ENCODE results near the gene LSM14A. TPM values are rescaled to one million over a fixed set of nuclear protein-coding genes. Genes with fewer than 3 reads are reported as not detected.

The LSM14A gene
- total and polyA plus RNA-seq, 2 of the 8 experiments (the other 6 are each of a cell fraction or from before 2014, with no cell fraction given): 117 to 195 TPM

- ChIA-PET POLR2A (ENCODE audit: partially characterized antibody) (interaction anchor here (0.7 to 2.2 kb wide), 3 partner anchors 11 to 354 kb away, joined by 3 to 4 read pairs (median 3); partner anchors contain the start of gene WTIP), CTCF (ENCODE audit: partially characterized antibody) (interaction anchor here (0.5 to 2.1 kb wide), 4 partner anchors 18 to 975 kb away, joined by 3 to 10 read pairs (median 4); no protein-coding TSS in a partner anchor)
- no peak for FAIRE-seq
- DNase-seq (ENCODE audit: low read depth in 1 of 2, low spot score in 2 of 2): no peak
- Histone ChIP-seq H3K79me1 (ENCODE audit: low read depth, low read length) (no peaks in the 10 kb centered on the region), H2BK20ac (ENCODE audit: low read length) (no peak overlapping the region), H3K14ac (ENCODE audit: insufficient read length) (no peak overlapping the region), H2AFZ (ENCODE audit: low read length) (no peak overlapping the region), H3K23ac (ENCODE audit: insufficient read length) (no peak overlapping the region), H3K4me2 (ENCODE audit: insufficient read depth in 1 of 2, low read depth in 2 of 2, low read length in 2 of 2) (no peak overlapping the region), H3K27me3 (replicated peaks in 1 of 4; ENCODE audit: control insufficient read depth in 3 of 4, extremely low read depth in 1 of 4, insufficient read depth in 3 of 4, low read length in 3 of 4) (no peaks in the 10 kb centered on the region), H3K27ac (ENCODE audit: low read depth, low read length) (no peak overlapping the region), H2BK5ac (ENCODE audit: low read depth, low read length) (no peak overlapping the region), H3K36me3 (ENCODE audit: control insufficient read depth in 2 of 4, insufficient read depth in 4 of 4, low read length in 3 of 4) (no peaks in the 10 kb centered on the region), H2AK5ac (ENCODE audit: low read depth, low read length) (no peak overlapping the region), H3K9me3 (ENCODE audit: insufficient read depth in 2 of 2, low read depth in 1 of 2, low read length in 1 of 2) (no peaks in the 10 kb centered on the region), H2BK15ac (ENCODE audit: low read length) (no peak overlapping the region), H4K5ac (ENCODE audit: insufficient read length, low read depth, low read length) (no peak overlapping the region), H3K18ac (ENCODE audit: extremely low read depth, low read length) (no peak overlapping the region), H2BK12ac (ENCODE audit: low read depth, low read length) (no peak overlapping the region), H4K20me1 (replicated peaks in 1 of 2; ENCODE audit: control insufficient read depth in 1 of 2, insufficient read depth in 2 of 2, low read length in 2 of 2) (no peaks in the 10 kb centered on the region), H3K23me2 (ENCODE audit: low read depth, low read length) (no peaks in the 10 kb centered on the region; the same call in 1 of the 2 replicates), H3K4me3 (ENCODE audit: extremely low read depth in 1 of 4, insufficient read depth in 2 of 4, low read depth in 3 of 4, low read length in 4 of 4) (no peak overlapping the region), H2BK120ac (replicated peaks; ENCODE audit: low read depth, low read length) (no peak overlapping the region), H3K79me2 (ENCODE audit: control insufficient read depth in 1 of 2, insufficient read depth in 2 of 2, low read length in 2 of 2) (no peaks in the 10 kb centered on the region), H3K9ac (replicated peaks in 1 of 4; ENCODE audit: extremely low read depth in 1 of 4, low read depth in 3 of 4, low read length in 3 of 4) (no peak overlapping the region), H3K4ac (replicated peaks; ENCODE audit: insufficient read length, low read depth, low read length) (no peak overlapping the region), H4K91ac (replicated peaks; ENCODE audit: insufficient read length, low read length) (no peak overlapping the region), H4K8ac (ENCODE audit: extremely low read depth, insufficient read depth, low read length) (no peak overlapping the region), H3K4me1 (replicated peaks in 1 of 4; ENCODE audit: control insufficient read depth in 3 of 4, insufficient read depth in 4 of 4, low read length in 3 of 4) (no peaks in the 10 kb centered on the region; a peak in 1 of 7 replicates), H3K56ac (replicated peaks; ENCODE audit: insufficient read length, low read depth, low read length) (no peak overlapping the region)
- TF ChIP-seq CHD2 (IDR thresholded peaks at IDR 0.05; ENCODE audit: low read length) (no peak), JUND (IDR thresholded peaks at IDR 0.05; ENCODE audit: low read length) (peak; percentile 37; the same call in 1 of the 2 replicates)
- WGBS, 2 experiments (ENCODE audit: extremely low coverage in 1 of 2, insufficient coverage in 1 of 2, insufficient read length in 1 of 2, insufficient replicate concordance in 2 of 2, low coverage in 1 of 2, low lambda C conversion rate in 2 of 2, missing lambda C conversion rate in 1 of 2): 96% methylated on average over 6 of the region's 6 CpGs; no CpG with 5 or more reads in 1 of the 2 experiments
Observed at GRCh38 chr19:34127684-34128189, 44.6 kb upstream of the LSM14A start.
